Hypothalamus (tissue), 51 donors: ENCODE results near the gene KPNA6.
A peak's percentile ranks its signal among the peaks of the same experiment; 100 is the strongest.

Experiments
- DNase-seq, 51 donors: peaks; one replicate each; lab custom pipeline; 2025; lab: John Stamatoyannopoulos, UW

The KPNA6 gene

DNA sequence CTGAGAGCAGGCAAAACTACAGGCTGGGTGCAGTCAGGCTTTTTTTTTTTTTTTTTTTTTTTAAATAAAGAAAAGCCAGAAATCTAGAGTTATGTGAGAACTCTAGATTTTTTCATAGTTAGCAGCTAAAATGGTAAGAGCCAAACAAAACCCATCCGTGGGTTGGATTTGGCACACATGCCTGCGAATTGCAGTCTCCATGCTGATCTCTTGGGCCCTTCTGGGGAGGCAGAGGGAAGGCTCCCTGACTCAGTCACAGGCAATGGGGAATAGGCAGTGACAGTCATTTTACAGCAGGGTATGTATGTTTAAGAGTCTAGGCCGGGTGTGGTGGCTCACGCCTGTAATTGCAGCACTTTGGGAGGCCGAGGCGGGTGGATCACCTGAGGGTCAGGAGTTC, 74.2 kb downstream of the KPNA6 start:
- DNase-seq, result no peak

DNA sequence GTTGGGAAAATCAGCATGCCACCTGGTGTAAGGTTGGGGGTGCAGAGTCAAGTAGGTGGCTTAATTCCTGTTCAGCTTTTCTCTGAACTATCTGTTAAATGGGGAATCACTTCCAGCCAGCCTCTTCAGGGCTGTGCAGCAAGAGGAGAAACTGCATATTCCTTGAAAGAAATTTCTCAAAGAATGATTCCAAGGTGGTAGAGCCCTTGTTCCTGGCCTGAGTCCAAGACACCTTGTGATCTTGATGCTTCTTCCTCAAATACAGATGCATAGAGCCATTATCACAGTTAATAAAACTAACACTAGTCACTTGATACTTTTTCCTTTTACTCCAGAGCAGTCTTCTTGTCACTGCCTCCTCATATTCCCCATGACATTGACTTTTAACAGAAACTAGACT, 76.8 kb downstream of the KPNA6 start:
- no peak for DNase-seq

DNA sequence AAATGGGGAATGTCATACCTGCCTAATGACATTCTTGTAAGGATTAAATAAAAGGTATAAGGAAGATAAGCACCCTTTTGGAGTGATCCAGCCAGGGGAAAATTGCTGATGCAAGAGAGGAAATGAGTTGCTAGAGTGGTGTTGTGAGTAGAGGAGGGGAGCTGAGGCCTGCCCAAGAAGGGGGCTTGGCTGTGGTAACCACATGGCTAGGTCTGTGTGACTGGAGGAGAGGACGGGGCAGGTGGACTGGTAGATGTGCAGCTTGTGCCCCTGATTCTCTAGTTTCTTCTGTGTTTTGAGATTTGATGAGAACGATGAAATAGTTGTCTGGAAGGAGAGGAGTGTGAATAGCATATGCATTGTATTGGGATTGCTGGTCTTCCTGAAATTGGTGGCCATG, 78.2 kb downstream of the KPNA6 start:
- no peak for DNase-seq

DNA sequence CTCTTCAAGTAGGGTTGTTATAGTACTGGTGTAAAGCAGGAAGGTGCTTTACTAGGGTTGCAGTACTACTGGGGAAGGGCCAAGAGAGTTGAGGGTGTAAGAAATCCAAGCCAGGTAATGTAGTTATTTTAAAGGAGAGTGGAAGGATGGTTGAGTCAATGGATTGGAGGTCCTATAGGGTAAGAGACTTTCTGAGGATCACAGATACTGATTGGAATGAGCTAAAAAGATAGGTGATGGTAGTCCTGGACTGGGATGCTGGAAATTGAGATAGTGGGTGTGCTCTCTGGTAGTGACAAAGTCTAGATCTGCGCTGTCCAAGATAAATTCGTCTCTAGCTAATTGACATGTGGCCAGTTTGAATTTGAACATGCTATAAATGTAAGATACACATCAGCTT, 78.6 kb downstream of the KPNA6 start:
- DNase-seq, result no peak

DNA sequence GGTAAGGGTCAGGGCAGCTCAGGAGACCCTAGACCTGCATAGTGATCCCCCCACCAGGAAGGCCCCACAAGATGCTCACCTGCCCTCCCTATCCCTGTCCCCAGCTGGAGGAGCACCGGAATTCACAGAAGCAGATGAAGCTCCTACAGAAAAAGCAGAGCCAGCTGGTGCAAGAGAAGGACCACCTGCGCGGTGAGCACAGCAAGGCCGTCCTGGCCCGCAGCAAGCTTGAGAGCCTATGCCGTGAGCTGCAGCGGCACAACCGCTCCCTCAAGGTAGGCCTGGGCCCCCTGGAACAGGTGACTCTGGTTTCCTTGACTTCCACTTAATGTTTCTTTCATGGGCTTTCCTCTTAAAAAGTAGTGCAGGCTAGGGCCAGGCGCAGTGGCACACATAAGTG, 80.0 kb downstream of the KPNA6 start:
- no peak for DNase-seq

DNA sequence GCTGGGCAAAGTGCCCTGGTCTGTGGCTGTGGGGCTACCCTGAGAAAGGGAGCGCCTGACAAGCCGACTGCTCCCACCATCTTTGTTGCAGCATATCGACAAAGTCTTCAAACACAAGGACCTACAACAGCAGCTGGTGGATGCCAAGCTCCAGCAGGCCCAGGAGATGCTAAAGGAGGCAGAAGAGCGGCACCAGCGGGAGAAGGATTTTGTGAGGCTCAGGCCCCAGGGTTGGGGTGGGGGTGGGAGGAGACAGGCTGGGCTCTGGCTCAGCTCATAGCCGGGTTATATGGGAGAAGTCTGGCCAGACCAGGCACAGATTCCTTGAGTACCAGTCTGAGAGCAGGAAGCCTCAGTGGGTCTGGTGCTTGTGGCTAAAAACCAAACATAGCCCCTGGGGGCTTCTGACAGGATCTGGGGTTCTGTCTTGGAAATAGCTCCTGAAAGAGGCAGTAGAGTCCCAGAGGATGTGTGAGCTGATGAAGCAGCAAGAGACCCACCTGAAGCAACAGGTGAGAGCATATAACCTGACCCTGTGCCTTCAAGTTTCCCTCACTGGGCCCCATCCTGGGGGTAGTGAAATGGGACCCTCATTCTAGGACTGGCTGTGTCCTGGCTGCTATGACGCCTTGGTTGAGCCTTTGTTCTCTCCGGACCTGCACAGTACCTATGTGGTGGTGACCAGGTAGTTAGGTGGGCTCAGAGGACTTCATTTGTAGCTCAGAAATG, 84.5 kb downstream of the KPNA6 start:
- no peak for DNase-seq

DNA sequence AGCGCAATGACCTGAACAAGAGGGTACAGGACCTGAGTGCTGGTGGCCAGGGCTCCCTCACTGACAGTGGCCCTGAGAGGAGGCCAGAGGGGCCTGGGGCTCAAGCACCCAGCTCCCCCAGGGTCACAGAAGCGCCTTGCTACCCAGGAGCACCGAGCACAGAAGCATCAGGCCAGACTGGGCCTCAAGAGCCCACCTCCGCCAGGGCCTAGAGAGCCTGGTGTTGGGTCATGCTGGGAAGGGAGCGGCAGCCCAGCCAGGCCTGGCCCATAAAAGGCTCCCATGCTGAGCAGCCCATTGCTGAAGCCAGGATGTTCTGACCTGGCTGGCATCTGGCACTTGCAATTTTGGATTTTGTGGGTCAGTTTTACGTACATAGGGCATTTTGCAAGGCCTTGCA, 87.1 kb downstream of the KPNA6 start:
- no peak for DNase-seq

DNA sequence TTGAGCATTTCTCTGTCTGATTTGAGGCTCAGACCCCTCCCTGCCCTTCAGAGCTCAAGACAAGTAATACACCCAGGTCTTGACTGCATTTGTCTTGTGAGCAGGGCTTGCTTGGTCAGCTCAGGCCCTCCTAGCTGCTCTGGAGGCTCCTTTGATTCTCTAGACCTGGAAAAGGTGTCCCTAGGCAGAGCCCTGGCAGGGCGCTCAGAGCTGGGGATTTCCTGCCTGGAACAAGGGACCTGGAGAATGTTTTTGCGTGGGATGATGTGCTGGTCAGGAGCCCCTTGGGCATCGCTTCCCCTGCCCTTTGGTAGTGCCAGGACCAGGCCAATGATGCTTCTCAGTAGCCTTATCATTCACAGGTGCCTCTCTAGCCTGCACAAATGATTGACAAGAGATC, 87.7 kb downstream of the KPNA6 start:
- no peak for DNase-seq

DNA sequence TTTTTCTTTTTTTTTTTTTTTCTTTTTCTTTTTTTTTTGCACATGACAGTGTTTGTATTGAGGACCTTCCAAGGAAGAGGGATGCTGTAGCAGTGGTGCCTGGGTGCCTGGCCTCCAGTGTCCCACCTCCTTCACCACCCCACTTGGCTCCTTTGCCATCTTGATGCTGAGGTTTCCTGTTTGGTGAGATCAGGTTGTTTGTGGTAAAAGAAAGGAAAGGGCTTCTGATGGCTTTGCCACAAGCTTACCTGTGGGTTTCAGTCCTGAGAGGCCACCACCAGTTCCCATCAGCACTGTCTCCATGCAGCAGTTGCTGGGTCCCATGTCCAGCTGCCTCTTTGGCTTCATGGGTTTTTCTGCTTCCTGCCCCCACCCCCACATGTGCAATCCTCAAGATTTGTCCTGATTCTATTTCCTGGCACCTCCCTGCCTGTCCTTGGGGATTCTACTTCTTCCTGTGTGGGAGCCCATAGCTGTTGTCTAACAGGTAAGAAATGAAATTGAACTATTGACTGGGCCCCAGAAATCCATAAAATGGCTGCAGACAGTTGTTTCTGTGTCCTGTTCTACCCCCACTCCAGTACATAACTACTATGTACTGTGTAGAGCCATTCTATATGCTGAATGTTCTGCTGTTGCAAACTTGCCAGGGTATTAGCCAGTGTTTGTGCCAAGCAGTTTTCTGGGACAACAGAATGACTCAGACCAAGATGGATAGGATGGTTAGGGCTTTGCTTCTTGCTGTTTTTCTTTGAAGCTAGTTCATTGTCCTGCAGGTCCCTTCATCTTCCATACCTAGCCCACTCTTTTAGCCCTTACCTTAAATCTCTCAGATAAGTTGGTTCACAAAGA, 88.3 kb downstream of the KPNA6 start:
- DNase-seq, result no peak

DNA sequence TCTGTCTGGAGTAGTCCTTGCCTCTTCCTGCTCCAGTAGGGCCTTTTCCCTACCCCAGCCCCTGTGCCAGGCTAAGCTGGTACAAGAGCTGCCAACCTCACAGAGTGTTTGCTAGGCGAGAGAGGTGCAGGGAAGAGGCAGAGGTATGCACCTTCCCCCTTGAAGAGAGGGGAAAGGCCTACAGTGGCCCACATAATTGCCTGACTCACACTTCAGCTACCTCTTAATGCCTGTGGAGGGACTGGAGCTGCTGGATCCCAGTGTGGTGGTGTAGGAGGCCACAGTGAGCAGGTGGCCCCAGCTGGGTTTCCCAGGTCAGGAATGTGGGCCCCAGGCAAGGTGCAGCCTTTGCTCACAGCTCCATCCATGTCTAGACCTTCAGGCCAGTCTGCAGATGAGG, 89.2 kb downstream of the KPNA6 start:
- DNase-seq, result no peak

DNA sequence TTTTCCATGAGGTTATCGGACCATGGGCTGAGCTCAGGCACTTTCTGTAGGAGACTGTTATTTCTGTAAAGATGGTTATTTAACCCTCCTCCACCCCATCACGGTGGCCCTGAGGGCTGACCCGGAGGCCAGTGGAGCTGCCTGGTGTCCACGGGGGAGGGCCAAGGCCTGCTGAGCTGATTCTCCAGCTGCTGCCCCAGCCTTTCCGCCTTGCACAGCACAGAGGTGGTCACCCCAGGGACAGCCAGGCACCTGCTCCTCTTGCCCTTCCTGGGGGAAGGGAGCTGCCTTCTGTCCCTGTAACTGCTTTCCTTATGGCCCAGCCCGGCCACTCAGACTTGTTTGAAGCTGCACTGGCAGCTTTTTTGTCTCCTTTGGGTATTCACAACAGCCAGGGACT, 90.0 kb downstream of the KPNA6 start:
- DNase-seq, result no peak

DNA sequence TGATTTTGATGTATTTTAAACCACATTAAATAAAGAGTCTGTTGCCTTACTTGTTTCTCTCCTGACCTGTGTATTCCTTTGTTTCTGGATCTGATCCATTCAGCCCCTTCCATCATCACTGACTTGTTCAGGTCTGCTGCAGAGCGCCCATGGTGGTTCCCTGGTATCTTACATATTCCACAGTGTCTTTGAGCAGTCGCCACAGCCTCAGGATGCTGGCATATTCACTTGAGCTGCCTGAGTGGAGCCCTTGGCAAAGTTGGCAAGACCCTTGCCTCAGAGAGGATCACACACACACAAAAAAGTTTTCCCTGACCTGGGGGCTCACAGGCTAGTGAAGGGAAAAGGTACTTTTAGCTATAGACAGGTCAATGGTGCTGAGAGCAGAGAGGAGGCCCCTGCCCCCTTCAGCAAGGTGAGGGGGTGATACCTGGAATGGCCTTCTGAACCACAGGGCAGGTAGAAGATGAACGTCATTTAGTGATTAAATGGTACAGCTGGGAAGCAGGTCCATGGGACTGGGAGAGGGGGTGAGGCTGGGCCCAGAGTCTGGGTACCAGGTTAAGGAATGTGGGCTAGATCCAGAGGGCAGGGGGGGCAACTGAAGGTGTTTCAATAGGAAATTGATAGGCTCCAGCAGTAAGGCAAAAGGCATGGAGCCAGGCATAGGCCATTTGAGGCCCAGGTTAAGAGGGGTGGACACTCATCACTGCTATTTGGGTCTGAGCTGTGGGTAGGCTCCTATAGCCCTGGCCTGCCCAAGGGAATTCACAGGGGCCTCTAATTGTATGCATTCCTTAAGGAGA, 90.6 kb downstream of the KPNA6 start:
- DNase-seq, result no peak

DNA sequence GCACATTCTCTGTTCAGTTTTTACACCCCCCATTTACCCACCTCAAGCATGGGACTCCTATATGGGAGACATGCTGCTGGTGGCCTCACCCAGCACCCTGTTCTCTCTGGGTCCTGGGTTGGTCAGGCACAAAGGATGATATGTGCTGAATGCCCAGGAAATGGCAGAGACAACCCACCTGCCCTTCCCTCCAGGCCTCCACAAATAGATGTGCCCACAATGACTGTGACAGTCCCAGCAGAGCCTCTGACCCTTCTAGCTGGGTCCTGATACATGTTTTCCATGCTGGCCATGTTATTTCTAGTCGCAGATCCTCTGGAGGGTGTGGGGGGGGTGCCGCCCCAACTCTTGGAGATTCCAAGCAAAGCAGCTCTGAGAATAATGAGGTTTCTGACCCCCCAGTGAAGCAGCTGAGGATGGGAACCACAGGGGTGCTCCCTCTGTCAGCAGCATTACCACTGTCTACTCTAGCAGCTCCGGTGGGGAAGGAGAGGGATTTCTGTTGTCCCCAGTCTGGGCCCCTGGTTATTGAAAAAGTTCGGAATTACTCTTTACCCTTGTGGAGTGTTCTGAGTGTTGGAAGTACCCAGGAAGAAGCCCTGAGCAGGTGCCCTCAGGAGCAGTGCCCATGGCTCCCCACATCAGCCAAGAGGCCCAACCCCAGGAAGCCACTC, 91.3 kb downstream of the KPNA6 start:
- DNase-seq, result no peak

DNA sequence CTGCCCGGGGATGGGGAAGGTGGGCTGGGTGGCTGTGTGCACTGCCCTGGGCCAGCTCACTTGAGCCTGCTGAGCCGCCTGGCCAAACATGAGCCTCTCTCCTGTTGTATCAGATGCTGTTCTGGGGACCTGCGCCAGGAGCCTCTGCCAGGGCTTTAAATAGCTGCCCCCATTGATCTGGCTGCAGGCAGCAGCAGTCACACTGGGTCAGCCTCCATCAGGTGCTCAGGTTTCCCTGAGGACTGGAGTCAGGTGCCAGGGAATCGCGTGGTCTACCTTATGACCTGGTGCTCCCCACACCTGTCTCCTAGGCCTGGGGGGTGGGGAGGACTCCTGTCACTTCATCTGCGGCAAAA, 91.8 kb downstream of the KPNA6 start:
- DNase-seq, result peak in 29 of 51 donors; percentile 3 to 61 (median 30)

DNA sequence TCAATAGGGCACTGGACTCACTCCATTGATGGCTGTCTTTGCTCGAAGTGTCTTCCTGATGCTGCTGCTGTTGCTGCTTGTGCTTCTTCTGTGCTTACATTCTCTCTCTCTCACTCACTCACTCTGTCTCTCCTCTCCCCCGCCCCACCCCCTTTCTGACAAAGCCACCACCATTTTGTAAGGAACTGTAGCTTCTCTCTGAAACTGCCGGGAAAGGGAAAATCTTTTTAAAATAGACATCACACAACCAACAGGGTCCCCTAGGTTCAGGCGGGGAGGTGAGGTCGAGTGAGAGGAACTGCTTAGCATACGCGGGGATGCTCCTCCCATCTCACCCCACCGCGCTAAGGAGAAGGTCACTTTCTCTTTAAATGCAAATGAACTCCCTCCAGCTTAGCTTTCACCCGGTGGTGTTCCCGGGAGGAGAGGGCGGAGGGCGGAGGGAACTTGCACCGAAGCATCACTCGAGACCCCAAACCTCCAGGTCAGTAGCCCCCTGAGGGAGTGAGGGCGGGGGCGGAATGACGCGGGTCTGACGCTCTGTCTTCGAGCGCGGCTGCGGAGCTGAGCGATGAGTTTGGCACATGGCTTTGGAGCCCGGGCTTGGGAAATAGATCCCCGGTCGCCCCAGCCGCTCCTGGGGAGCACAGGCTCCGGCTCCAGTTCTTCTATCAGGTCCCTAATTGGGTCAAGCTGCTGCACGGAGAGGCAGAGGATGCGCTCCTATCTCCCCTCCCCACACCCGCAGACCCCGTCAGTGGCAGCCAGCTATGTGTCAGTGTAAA, 92.6 kb downstream of the KPNA6 start, which contains the start of gene CCDC28B:
CCDC28B (plus strand) TSS at position 370 of the 785 bp plus-strand sequence. CDS start 1,341 bp downstream, outside the sequence.
- DNase-seq, result peak in 46 of 51 donors; percentile 22 to 83 (median 48)

DNA sequence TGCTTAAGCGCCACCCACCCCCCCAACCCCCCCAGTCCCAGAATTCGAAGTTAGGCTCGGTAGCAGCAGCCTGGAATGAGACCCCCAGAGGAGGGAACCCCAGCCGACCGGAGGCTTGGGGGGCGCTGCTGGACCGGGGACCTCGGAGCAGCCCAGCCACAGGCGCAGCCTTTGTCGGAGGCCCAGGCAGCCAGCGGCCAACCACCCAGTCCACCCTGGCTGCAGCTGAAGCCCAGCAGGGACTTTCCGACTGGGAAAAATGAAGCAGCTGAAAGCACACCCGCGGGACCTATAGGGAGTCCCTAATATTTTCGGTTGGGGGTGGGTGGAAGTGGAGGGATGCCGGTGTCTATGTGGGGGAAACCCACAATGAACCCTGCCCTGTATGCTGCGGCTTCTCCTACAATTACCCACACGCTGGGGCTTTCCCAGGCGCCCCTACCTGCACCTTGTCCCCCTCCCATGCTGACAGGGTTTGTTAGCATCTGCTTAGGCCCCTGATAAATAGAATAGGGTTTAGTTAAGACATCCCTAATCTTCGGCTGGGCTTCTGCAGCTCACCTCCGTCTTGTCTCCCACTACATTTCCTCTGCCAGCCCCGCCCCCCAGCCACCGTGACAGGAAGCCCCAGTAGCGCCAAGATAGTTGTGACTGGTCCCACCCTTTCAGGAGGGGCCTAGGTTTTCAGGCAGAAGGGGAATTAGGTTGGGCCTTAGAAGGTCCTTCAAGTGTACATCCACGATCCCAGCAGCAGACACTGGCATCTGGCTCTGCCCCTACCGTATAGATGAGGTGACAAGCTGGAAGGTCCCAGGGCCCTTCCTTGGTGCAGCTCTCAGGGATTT, 93.4 kb downstream of the KPNA6 start:
- DNase-seq, result peak in 40 of 51 donors; percentile 12 to 74 (median 46)

DNA sequence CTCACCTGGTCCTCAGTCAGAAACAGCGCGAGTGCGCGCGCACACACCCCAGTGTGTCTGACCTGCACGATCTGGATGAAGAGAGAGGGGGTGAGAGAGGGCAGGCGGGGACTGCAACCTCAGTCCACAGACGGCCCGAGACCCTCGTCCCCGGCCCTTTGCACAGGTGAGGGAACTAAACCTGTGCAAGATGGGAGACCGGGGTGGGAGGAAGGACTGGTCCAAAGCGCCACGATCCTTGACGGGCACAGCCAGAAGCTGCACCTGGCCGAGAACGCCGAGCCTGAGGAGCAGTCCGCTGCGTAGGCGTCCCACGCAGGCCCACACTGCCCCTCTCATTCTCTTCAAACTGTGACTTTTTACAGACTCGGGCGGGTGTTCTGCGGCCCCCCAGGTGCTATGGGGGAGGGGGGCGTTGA, 97.1 kb downstream of the KPNA6 start:
- peak in 2 of 51 donors; percentile 44 to 45 for DNase-seq
